ENCODE data around the gene PHAF1. TPM values are rescaled to one million over a fixed set of nuclear protein-coding genes. Genes with fewer than 3 reads are reported as not detected.

Gene PHAF1
- total RNA-seq, 1 experiment from 2014 or later, result 15.4 TPM

DNA sequence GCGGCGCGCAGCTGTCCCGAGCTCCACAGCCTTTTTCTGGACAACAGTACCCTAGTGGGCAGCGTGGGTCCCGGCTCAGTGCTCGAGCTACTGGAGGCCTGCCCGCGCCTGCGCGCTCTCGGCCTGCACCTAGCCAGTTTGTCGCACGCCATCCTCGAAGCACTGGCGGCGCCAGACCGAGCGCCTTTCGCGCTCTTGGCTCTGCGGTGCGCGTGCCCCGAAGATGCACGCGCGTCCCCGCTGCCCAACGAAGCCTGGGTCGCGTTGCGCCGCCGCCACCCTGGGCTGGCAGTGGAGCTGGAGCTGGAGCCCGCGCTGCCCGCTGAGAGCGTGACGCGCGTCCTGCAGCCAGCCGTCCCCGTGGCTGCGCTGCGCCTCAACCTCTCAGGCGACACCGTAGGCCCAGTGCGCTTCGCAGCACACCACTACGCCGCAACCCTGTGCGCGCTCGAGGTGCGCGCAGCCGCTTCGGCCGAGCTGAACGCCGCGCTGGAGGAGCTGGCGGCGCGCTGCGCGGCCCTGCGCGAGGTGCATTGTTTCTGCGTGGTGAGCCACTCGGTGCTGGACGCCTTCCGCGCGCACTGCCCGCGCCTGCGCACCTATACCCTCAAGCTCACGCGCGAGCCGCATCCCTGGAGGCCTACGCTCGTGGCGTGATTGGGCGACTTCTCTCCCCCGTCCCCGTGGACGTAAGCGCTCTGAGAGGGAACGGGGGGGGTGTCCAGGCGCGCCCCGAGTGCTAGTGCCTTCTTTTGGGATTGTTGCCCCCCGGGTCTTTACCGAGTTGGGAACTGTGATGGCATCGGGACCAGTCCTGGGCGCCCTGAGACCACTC is 53.6 kb downstream of the PHAF1 start:
- DNase-seq (ENCODE audit: low spot score), result no peak

GRCh38 chr16:67163999-67164558 is 54.3 kb downstream of the PHAF1 start:
- peak; percentile 23 for DNase-seq (ENCODE audit: low spot score)

- DNase-seq (ENCODE audit: low spot score), result peak; percentile 77
Observed at GRCh38 chr16:67164599-67165061, 54.9 kb downstream of the PHAF1 start, which contains the start of gene HSF4. TSS of gene HSF4 (plus strand) at chr16:67164745. CDS start at chr16:67164812, 67 bp downstream.

DNA sequence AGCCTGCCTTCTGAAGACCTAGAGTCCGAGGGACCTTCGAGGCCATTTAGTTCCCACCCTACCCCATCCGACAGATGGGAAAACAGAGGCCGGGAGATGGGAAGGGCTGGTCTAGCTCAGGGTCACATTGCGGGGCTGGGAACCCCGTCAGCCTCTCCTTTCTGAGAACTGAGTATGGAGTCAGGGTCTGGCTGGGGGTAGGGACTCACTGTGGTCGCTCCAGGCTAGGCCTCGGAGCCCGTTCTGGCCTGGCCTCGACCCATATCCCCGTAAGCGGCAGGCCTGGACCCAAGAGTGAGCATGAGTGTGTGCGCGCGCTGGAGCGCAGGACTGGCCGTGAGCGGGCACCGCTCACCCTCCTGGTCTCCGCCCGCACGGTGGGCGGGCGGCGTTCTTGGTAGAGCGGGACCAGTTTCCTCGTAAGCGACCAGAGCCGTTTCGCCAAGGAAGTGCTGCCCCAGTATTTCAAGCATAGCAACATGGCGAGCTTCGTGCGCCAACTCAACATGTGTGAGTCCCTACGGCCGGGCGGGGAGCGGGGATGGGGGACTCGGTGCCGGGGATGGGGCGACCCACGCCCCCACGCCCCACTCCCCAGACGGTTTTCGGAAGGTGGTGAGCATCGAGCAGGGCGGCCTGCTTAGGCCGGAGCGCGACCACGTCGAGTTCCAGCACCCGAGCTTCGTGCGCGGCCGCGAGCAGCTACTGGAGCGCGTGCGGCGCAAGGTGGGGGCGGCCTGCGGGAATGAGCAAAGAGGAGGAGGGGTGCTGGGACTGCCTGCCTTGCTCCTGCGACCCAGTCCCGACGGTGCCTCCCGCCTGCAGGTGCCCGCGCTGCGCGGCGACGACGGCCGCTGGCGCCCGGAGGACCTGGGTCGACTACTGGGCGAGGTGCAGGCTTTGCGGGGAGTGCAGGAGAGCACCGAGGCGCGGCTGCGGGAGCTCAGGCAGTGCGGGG is 55.7 kb downstream of the PHAF1 start:
- DNase-seq (ENCODE audit: low spot score), result no peak

DNA sequence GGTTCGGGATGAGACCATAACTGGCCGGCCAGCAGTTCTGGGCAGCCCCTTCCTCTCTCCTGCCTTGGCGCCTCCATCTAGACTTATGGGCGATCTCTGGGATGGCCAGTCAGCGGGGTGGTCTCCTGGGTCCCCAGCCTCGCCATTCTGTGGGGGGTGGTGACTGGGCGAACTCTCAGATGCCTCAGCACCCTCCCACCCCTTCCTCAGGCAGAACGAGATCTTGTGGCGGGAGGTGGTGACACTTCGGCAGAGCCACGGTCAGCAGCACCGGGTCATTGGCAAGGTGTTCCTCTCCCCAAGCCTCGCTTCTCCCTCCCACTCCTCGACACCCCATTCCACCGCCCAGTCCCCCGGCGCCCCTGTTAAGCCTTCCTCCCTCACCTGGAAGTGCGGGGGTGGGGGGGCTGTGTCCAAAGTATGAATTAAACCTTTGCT is 56.4 kb downstream of the PHAF1 start:
- DNase-seq (ENCODE audit: low spot score), result no peak

GRCh38 chr16:67166598-67167168 is 56.9 kb downstream of the PHAF1 start:
- DNase-seq (ENCODE audit: low spot score), result no peak

DNA sequence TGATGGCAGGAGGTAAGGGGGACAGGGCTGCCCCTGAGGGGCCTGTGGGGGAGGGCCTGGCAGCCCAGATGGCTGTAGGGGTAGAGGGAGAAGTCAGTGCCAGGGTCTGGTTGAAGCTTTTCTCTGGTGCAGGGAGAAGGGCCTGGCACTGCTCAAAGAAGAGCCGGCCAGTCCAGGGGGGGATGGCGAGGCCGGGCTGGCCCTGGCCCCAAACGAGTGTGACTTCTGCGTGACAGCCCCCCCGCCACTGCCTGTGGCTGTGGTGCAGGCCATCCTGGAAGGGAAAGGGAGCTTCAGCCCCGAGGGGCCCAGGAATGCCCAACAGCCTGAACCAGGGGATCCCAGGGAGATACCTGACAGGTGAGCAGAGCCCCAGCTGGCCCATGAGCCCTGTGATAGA is 57.8 kb downstream of the PHAF1 start:
- no peak for DNase-seq (ENCODE audit: low spot score)

GRCh38 chr16:67169011-67169451 is 59.3 kb downstream of the PHAF1 start:
- no peak for DNase-seq (ENCODE audit: low spot score)

DNA sequence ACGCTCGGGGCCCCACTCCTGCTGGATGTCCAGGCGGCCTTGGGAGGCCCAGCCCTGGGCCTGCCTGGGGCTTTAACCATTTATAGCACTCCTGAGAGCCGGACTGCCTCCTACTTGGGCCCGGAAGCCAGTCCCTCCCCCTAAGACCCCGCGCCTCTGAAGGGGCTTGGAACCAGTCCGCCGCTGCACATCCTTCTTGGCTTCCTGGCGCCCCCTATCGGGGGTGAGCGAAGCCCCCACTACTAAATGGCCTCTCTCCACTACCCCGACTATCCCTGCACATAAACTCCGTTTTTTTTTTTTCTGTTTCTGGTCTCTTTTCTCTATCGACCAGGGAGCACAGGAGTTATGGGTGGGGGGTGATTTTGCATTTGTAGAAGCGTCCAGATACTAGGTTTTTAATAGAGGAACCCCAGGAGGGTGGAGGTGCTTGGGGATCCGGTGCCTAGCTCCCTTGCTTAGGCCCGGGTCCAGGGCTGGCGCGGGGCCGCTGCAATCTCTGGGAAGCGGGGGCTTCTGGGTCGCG is 60.0 kb downstream of the PHAF1 start:
- DNase-seq (ENCODE audit: low spot score), result peak; percentile 23

GRCh38 chr16:67170168-67170948 is 60.6 kb downstream of the PHAF1 start, which contains the start of gene NOL3:
TSS of gene NOL3 (plus strand) at chr16:67170538.
- DNase-seq (ENCODE audit: low spot score), result peak; percentile 76

DNA sequence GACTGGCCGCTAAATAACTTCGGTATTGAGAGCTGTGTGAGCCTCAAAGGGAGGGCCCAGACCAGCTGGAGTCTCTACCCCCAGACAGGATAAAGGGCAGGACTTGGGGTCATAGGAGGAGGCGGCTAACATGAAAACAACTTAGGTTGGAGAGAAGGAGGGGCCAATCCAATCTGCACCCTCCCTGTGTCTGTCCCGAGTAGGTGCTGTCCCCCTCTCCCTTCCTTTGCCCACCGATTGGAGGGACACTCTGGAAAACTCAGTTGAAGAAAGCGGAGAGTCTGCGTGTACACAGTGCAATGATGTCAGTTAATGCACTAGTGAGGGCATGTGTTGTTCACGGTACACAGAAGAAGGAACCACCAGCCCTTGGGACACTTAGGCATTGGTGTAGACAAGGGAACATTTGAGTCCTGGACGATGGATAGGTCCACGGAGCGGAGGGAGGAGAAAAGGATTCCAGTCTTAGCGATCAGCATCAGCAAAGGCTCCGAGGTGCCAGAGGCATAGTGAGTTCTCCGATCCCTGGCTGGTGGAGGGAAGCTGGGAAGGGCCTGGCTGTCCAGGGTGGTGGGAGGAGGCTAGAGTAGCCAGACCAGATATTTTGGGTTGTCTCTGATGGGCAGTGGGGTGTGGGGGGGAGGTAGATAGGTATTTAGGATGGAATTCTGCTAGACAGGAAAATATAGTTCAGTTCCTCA is 61.4 kb downstream of the PHAF1 start:
- DNase-seq (ENCODE audit: low spot score), result peak; percentile 40

GRCh38 chr16:67173323-67173722 is 63.6 kb downstream of the PHAF1 start:
- no peak for DNase-seq (ENCODE audit: low spot score)

GRCh38 chr16:67173808-67174705 is 64.3 kb downstream of the PHAF1 start:
- peak; percentile 94 for DNase-seq (ENCODE audit: low spot score)

DNA sequence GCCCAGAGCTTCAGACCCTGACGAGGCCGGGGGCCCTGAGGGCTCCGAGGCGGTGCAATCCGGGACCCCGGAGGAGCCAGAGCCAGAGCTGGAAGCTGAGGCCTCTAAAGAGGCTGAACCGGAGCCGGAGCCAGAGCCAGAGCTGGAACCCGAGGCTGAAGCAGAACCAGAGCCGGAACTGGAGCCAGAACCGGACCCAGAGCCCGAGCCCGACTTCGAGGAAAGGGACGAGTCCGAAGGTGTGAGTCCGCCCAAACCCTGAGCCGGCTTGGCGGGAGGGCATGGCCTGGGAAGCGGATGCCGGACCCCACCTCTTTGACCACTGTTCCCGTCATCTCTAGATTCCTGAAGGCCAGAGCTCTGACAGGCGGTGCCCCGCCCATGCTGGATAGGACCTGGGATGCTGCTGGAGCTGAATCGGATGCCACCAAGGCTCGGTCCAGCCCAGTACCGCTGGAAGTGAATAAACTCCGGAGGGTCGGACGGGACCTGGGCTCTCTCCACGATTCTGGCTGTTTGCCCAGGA is 65.0 kb downstream of the PHAF1 start:
- DNase-seq (ENCODE audit: low spot score), result no peak

DNA sequence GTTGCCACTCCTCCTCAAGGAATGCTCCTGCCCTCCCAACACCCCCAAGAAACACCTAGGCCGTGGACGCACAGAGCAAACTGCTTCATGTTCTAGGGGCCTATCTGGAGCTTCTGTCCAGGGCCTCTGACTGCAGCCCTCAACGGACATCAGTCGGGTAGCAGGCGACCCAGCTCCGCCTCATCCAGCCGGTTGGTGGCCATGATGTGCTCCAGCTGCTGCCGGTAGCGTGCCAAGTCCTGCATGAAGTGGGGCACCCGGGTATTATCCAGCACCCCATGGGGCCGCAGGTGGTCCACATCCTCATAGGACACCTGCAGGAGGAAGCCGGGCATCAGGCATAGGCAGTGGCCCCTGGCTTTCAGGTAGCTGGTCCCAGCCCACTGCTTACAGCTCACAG is 66.9 kb downstream of the PHAF1 start:
- DNase-seq (ENCODE audit: low spot score), result no peak

GRCh38 chr16:67177743-67178699 is 68.3 kb downstream of the PHAF1 start:
- peak; percentile 97 for DNase-seq (ENCODE audit: low spot score)

All from HT-29 (cell line).